Endothelial cell of umbilical vein (primary cell): ENCODE data around the gene SLC2A4. TPM values are rescaled to one million over a fixed set of nuclear protein-coding genes. Genes with fewer than 3 reads are reported as not detected.

Experiments
- BruUV-seq: library from RNA; stranded (reverse); fragments of 400-500 nt; replicated peaks from 2 replicates; lab custom pipeline; 2021; lab: Mats Ljungman, UMichigan
- CTCF ChIA-PET: fragments of 300-600, 350-600 bp; sonication (Branson Sonifier 250); formaldehyde crosslinking; loops from one replicate; lab custom pipeline; 2021; ENCODE audit warnings: antibody characterized with exemption, inconsistent platforms; lab: Charles Lee
- POLR2A ChIA-PET: fragments of 300-600, 350-600 bp; sonication (Branson Sonifier 250); formaldehyde crosslinking; loops from one replicate; lab custom pipeline; 2021; ENCODE audit warnings: antibody characterized with exemption, inconsistent platforms; lab: Charles Lee
- DNase-seq: peaks from one replicate; pipeline ENCODE4 v3.0.0-alpha.2; 2011; ENCODE audit warnings: low read depth, low spot score
- FAIRE-seq: peaks from 2 replicates; lab custom pipeline; 2011; peaks lifted over from hg19 to GRCh38; lab: Jason Lieb, UNC
- H2AFZ ChIP-seq: 2 replicates; pipeline ENCODE4 v1.6.0; 2012; ENCODE audit warnings: low read depth, low read length, control low read depth, inconsistent platforms
- H3K27ac ChIP-seq: 2 replicates; pipeline ENCODE4 v1.5.1; 2011; ENCODE audit warnings: low read depth, mild to moderate bottlenecking, control low read depth, low read length, moderate library complexity; ENCODE audit not compliant: insufficient read depth
- H3K27me3 ChIP-seq, 2 experiments: 2 replicates each; pipeline versions ENCODE4 v1.6.0 to v1.6.1; 2011; ENCODE audit warnings: low read length in 2 of 2, mixed read lengths in 1 of 2; ENCODE audit not compliant: control insufficient read depth in 2 of 2, insufficient read depth in 2 of 2
- H3K36me3 ChIP-seq, 2 experiments: 2 replicates in 1 of 2; 3 replicates in 1 of 2; pipeline ENCODE4 v1.5.1; 2011; ENCODE audit warnings: low read length in 2 of 2, mild to moderate bottlenecking in 1 of 2, moderate library complexity in 1 of 2; ENCODE audit not compliant: control insufficient read depth in 2 of 2, insufficient read depth in 2 of 2; ENCODE audit errors: extremely low read depth in 1 of 2
- H3K4me1 ChIP-seq: 3 replicates; pipeline ENCODE4 v1.5.1; 2011; ENCODE audit warnings: mild to moderate bottlenecking, low read length; ENCODE audit not compliant: control insufficient read depth, insufficient read depth; ENCODE audit errors: extremely low read depth
- H3K4me2 ChIP-seq: 2 replicates; pipeline ENCODE4 v1.6.1; 2011; ENCODE audit warnings: low read length, control low read depth, mixed read lengths; ENCODE audit not compliant: insufficient read depth
- H3K4me3 ChIP-seq, 3 experiments: fragments of 200-600 bp in 1 of 3; sonication (generic), shearing (Covaris generic) in 1 of 3; replicated peaks in 1 of 3; 2 replicates each; pipeline ENCODE4 v1.5.1; 2011 to 2016; ENCODE audit warnings: control low read depth in 3 of 3, low read length in 3 of 3, mild to moderate bottlenecking in 2 of 3, inconsistent platforms in 1 of 3, low read depth in 1 of 3, moderate library complexity in 1 of 3; ENCODE audit not compliant: insufficient read depth in 1 of 3
- H3K79me2 ChIP-seq: 2 replicates; pipeline ENCODE4 v1.6.0; 2012; ENCODE audit warnings: low read length, inconsistent platforms; ENCODE audit not compliant: control insufficient read depth, insufficient read depth
- H3K9ac ChIP-seq: replicated peaks from 2 replicates; pipeline ENCODE3; 2011; ENCODE audit warnings: low read length, control low read depth; ENCODE audit not compliant: insufficient read depth; ENCODE audit errors: extremely low read depth
- H3K9me1 ChIP-seq: replicated peaks from 3 replicates; pipeline ENCODE4 v1.6.0; 2011; ENCODE audit warnings: mild to moderate bottlenecking, low read length; ENCODE audit not compliant: control insufficient read depth, insufficient read depth; ENCODE audit errors: extremely low read depth
- H3K9me3 ChIP-seq: replicated peaks from 2 replicates; pipeline ENCODE4 v1.5.1; 2012; ENCODE audit warnings: low read length, inconsistent platforms; ENCODE audit not compliant: control insufficient read depth, insufficient read depth
- H4K20me1 ChIP-seq: replicated peaks from 2 replicates; pipeline ENCODE3; 2011; ENCODE audit warnings: mild to moderate bottlenecking, low read length; ENCODE audit not compliant: control insufficient read depth, insufficient read depth; ENCODE audit errors: extremely low read depth
- EZH2 ChIP-seq: IDR thresholded peaks from 2 replicates; pipeline ENCODE4 v1.6.1; 2012; ENCODE audit warnings: borderline replicate concordance, low read depth, mild to moderate bottlenecking, moderate library complexity, low read length, inconsistent platforms; ENCODE audit not compliant: severe bottlenecking
- FOS ChIP-seq: IDR thresholded peaks from 2 replicates; pipeline ENCODE4 v1.6.1; 2011; ENCODE audit warnings: mild to moderate bottlenecking, low read length, moderate library complexity, borderline replicate concordance; ENCODE audit not compliant: insufficient read depth
- GATA2 ChIP-seq: IDR thresholded peaks from 2 replicates; pipeline ENCODE4 v1.7.0; 2011; ENCODE audit warnings: low read depth, mild to moderate bottlenecking, moderate library complexity, mixed read lengths, low read length; ENCODE audit not compliant: insufficient read length, insufficient read depth
- JUN ChIP-seq: IDR thresholded peaks from 2 replicates; pipeline ENCODE4 v1.6.1; 2011; ENCODE audit warnings: borderline replicate concordance, low read depth; ENCODE audit not compliant: insufficient read length, insufficient read depth
- MYC ChIP-seq: IDR thresholded peaks from one replicate; pipeline ENCODE4 v1.6.1; 2011; ENCODE audit warnings: mild to moderate bottlenecking, low read depth, low read length
- POLR2A ChIP-seq: IDR thresholded peaks from 2 replicates; pipeline ENCODE4 v1.6.1; 2012; ENCODE audit warnings: low read depth, mild to moderate bottlenecking, control low read depth, low read length
- POLR2AphosphoS5 ChIP-seq: IDR thresholded peaks from 2 replicates; pipeline ENCODE4 v1.6.1; 2012; ENCODE audit warnings: low read depth, mild to moderate bottlenecking, control low read depth, low read length, moderate library complexity; ENCODE audit not compliant: insufficient read depth
- dilution Hi-C: fragments of 300-500 bp; cut with MboI; formaldehyde crosslinking; loops from one replicate; pipeline ENCODE4 v1.15.0; 2019; ENCODE audit warnings: low sequenced_read_pairs; ENCODE audit not compliant: extremely low pct_ligation_motif_present
- intact Hi-C: fragments of 100-400 bp; cut with micrococcal nuclease; formaldehyde crosslinking; loops from one replicate; pipeline ENCODE4 v1.10.0; 2022
- polyA plus RNA-seq, 4 experiments: library from polyadenylated mRNA; depleted of rRNA in 3 of 4; stranded (reverse) in 3 of 4; unstranded in 1 of 4; fragments of >200 nt; gene quantifications; 2 replicates each; pipeline versions ENCODE4 v1.2.1 to v1.2.3, GENCODE V29; 2011 to 2012; ENCODE audit warnings: missing spikeins in 1 of 4
- total RNA-seq: library from RNA; stranded (reverse); gene quantifications from 2 replicates; pipeline ENCODE4 v1.2.3, GENCODE V29; 2021
- TF ChIP-seq, protein P1 (sequence below): IDR thresholded peaks from 2 replicates; pipeline ENCODE4 v1.6.1; 2011; ENCODE audit not compliant: insufficient read depth, insufficient read length
- TF ChIP-seq, protein P2 (sequence below), 2 donors: IDR thresholded peaks; 1 replicate in 1 of 2; 2 replicates in 1 of 2; pipeline ENCODE4 v1.5.1; 2011; ENCODE audit warnings: low read length in 2 of 2, mild to moderate bottlenecking in 2 of 2, moderate library complexity in 2 of 2, control low read depth in 1 of 2, inconsistent platforms in 1 of 2, low read depth in 1 of 2; ENCODE audit not compliant: insufficient read depth in 1 of 2; ENCODE audit errors: extremely low read depth in 1 of 2

Gene SLC2A4
- total and polyA plus RNA-seq, 2 donors (not counting 3 experiments of a cell fraction or from before 2014, with no cell fraction given) = 0.12 TPM; not detected in 1

DNA sequence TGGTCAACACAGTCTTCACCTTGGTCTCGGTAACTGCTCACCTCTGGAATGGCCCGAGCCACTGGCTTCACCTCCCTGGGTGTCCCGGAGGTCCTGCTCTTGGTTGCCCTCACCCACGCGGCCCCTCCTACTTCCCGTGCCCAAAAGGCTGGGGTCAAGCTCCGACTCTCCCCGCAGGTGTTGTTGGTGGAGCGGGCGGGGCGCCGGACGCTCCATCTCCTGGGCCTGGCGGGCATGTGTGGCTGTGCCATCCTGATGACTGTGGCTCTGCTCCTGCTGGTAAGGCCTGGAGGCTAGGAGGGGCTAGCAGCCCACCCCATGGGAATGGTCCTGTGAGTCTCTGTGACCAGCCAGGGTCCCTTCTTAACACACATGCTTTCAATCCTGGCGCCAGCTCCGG, 3.4 kb downstream of the SLC2A4 start:
- TF ChIP-seq POLR2AphosphoS5 = no peak
- TF ChIP-seq, protein P1, sequence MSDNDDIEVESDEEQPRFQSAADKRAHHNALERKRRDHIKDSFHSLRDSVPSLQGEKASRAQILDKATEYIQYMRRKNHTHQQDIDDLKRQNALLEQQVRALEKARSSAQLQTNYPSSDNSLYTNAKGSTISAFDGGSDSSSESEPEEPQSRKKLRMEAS = no peak
- TF ChIP-seq GATA2 = no peak
- TF ChIP-seq POLR2A = no peak
- TF ChIP-seq JUN = no peak
- TF ChIP-seq FOS = no peak
- TF ChIP-seq EZH2 = no peak
- TF ChIP-seq MYC = no peak
- no peaks in the 10 kb centered on the region for H3K9me3 ChIP-seq
- ChIA-PET CTCF (interaction anchor here (0.6 to 10.2 kb wide), 3 partner anchors 12 to 20 kb away, joined by 3 to 170 read pairs (median 5); no protein-coding TSS in a partner anchor), POLR2A (no interaction called here)
- peaks cover 8 to 19% of the 10 kb centered on the region in 2 experiments for H3K27me3 ChIP-seq
- intact Hi-C loops = no loop called here
- no peak overlapping the region for H3K9ac ChIP-seq
- H3K4me3 ChIP-seq = no peak overlapping the region
- no peak for FAIRE-seq
- no peak for DNase-seq
- no peaks in the 10 kb centered on the region for H3K36me3 ChIP-seq
- no peaks in the 10 kb centered on the region for H3K9me1 ChIP-seq
- no peak overlapping the region for H2AFZ ChIP-seq
- no peak overlapping the region for H3K27ac ChIP-seq
- no peak overlapping the region for H3K4me2 ChIP-seq
- H3K4me1 ChIP-seq = peaks cover 9% of the 10 kb centered on the region
- no TSS peak for BruUV-seq
- no peaks in the 10 kb centered on the region for H4K20me1 ChIP-seq
- dilution Hi-C loops = no loop called here
- H3K79me2 ChIP-seq = no peaks in the 10 kb centered on the region

DNA sequence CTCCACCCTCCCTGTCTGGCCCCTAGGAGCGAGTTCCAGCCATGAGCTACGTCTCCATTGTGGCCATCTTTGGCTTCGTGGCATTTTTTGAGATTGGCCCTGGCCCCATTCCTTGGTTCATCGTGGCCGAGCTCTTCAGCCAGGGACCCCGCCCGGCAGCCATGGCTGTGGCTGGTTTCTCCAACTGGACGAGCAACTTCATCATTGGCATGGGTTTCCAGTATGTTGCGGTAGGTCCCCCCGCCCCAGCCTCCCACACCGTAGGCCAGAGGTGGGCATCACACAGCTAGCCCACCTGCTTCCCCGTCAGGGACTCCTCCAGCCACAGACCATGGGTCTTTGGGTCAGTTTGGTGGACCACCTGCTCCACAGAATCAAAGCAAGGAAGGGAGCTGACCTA, 4.2 kb downstream of the SLC2A4 start:
- no peaks in the 10 kb centered on the region for H3K9me1 ChIP-seq
- no peaks in the 10 kb centered on the region for H3K9me3 ChIP-seq
- no peak overlapping the region for H3K27ac ChIP-seq
- H3K27me3 ChIP-seq = peaks cover 8 to 20% of the 10 kb centered on the region in 2 experiments
- dilution Hi-C loops = no loop called here
- H3K9ac ChIP-seq = no peak overlapping the region
- TF ChIP-seq, protein P2, sequence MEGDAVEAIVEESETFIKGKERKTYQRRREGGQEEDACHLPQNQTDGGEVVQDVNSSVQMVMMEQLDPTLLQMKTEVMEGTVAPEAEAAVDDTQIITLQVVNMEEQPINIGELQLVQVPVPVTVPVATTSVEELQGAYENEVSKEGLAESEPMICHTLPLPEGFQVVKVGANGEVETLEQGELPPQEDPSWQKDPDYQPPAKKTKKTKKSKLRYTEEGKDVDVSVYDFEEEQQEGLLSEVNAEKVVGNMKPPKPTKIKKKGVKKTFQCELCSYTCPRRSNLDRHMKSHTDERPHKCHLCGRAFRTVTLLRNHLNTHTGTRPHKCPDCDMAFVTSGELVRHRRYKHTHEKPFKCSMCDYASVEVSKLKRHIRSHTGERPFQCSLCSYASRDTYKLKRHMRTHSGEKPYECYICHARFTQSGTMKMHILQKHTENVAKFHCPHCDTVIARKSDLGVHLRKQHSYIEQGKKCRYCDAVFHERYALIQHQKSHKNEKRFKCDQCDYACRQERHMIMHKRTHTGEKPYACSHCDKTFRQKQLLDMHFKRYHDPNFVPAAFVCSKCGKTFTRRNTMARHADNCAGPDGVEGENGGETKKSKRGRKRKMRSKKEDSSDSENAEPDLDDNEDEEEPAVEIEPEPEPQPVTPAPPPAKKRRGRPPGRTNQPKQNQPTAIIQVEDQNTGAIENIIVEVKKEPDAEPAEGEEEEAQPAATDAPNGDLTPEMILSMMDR (IDR thresholded peaks at IDR 0.05; ENCODE audit: extremely low read depth in 1 of 2, insufficient read depth in 1 of 2, low read depth in 1 of 2, low read length in 2 of 2) = no peak
- TF ChIP-seq POLR2A = no peak
- TF ChIP-seq, protein P1 = no peak
- no peak for TF ChIP-seq EZH2
- no peak for TF ChIP-seq FOS
- no peak for TF ChIP-seq POLR2AphosphoS5
- TF ChIP-seq MYC = no peak
- TF ChIP-seq JUN = no peak
- TF ChIP-seq GATA2 = no peak
- FAIRE-seq = no peak
- no peak overlapping the region for H3K4me3 ChIP-seq
- intact Hi-C loops = no loop called here
- ChIA-PET CTCF (interaction anchor here (1.2 to 10.2 kb wide), 3 partner anchors 11 to 65 kb away, joined by 4 to 170 read pairs (median 5); no protein-coding TSS in a partner anchor), POLR2A (no interaction called here)
- H3K36me3 ChIP-seq = no peaks in the 10 kb centered on the region
- no peaks in the 10 kb centered on the region for H4K20me1 ChIP-seq
- no TSS peak for BruUV-seq
- H3K79me2 ChIP-seq = no peaks in the 10 kb centered on the region
- H2AFZ ChIP-seq = no peak overlapping the region
- H3K4me1 ChIP-seq = peaks cover 9% of the 10 kb centered on the region
- DNase-seq = no peak
- no peak overlapping the region for H3K4me2 ChIP-seq
